Progenitor cell of endocrine pancreas (in vitro differentiated cells): ENCODE results near the gene SRGAP1. TPM values are rescaled to one million over a fixed set of nuclear protein-coding genes. Genes with fewer than 3 reads are reported as not detected.

Experiments
- DNase-seq: peaks from one replicate; pipeline ENCODE4 v3.0.0; 2021; ENCODE audit warnings: low spot score; ENCODE audit not compliant: unreplicated experiment
- H3K27ac Mint-ChIP-seq: 2 replicates; pipeline ENCODE4 v1.8.0; 2021; ENCODE audit warnings: mild to moderate bottlenecking, moderate library complexity, mixed read lengths
- H3K27me3 Mint-ChIP-seq: 2 replicates; pipeline ENCODE4 v1.8.0; 2021; ENCODE audit warnings: mixed read lengths
- H3K36me3 Mint-ChIP-seq: 2 replicates; pipeline ENCODE4 v1.8.0; 2022; ENCODE audit warnings: mixed read lengths; ENCODE audit not compliant: insufficient read depth
- H3K4me1 Mint-ChIP-seq: 2 replicates; pipeline ENCODE4 v1.8.0; 2021; ENCODE audit warnings: low read depth, mixed read lengths
- H3K4me3 Mint-ChIP-seq: 2 replicates; pipeline ENCODE4 v1.8.0; 2021; ENCODE audit warnings: low read depth, mild to moderate bottlenecking, moderate library complexity, mixed read lengths
- H3K9me3 Mint-ChIP-seq: 2 replicates; pipeline ENCODE4 v1.8.0; 2021; ENCODE audit warnings: low read depth, mixed read lengths
- CTCF ChIP-seq: fragments of 200-600 bp; sonication (generic); IDR thresholded peaks from one replicate; pipeline ENCODE4 v1.5.0; 2021; ENCODE audit warnings: antibody characterized with exemption, mild to moderate bottlenecking; ENCODE audit not compliant: unreplicated experiment
- total RNA-seq: library from RNA; stranded (reverse); gene quantifications from 2 replicates; pipeline ENCODE4 v1.2.1, GENCODE V29; 2021

Gene SRGAP1
- total RNA-seq, 1 donor from 2014 or later: 23.1 TPM

GRCh38 chr12:63941879-63942278 lies 97.4 kb downstream of the SRGAP1 start:
- H3K9me3 Mint-ChIP-seq: no peaks in the 10 kb centered on the region
- H3K36me3 Mint-ChIP-seq: peaks cover 1% of the 10 kb centered on the region
- TF ChIP-seq CTCF: no peak
- no peak overlapping the region for H3K27ac Mint-ChIP-seq
- no peaks in the 10 kb centered on the region for H3K27me3 Mint-ChIP-seq
- DNase-seq: no peak
- peaks cover 12% of the 10 kb centered on the region for H3K4me1 Mint-ChIP-seq
- no peak overlapping the region for H3K4me3 Mint-ChIP-seq

GRCh38 chr12:63942464-63943241 lies 98.2 kb downstream of the SRGAP1 start:
- Mint-ChIP-seq H3K27ac (no peak overlapping the region), H3K27me3 (no peaks in the 10 kb centered on the region), H3K4me1 (peaks cover 15% of the 10 kb centered on the region), H3K4me3 (no peak overlapping the region), H3K36me3 (peaks cover 1% of the 10 kb centered on the region), H3K9me3 (no peaks in the 10 kb centered on the region)
- TF ChIP-seq CTCF: no peak
- no peak for DNase-seq

- H3K27ac Mint-ChIP-seq: no peak overlapping the region
- no peak for TF ChIP-seq CTCF
- peaks cover 1% of the 10 kb centered on the region for H3K36me3 Mint-ChIP-seq
- no peak overlapping the region for H3K4me3 Mint-ChIP-seq
- H3K27me3 Mint-ChIP-seq: no peaks in the 10 kb centered on the region
- no peak for DNase-seq
- H3K9me3 Mint-ChIP-seq: no peaks in the 10 kb centered on the region
- peaks cover 15% of the 10 kb centered on the region for H3K4me1 Mint-ChIP-seq
These were observed 99.6 kb downstream of the SRGAP1 start for GRCh38 chr12:63944034-63944579.

GRCh38 chr12:63944586-63945228 lies 100.2 kb downstream of the SRGAP1 start:
- DNase-seq: no peak
- Mint-ChIP-seq H3K36me3 (peaks cover 1% of the 10 kb centered on the region), H3K4me1 (peaks cover 16% of the 10 kb centered on the region), H3K27me3 (no peaks in the 10 kb centered on the region), H3K9me3 (no peaks in the 10 kb centered on the region), H3K27ac (no peak overlapping the region), H3K4me3 (no peak overlapping the region)
- no peak for TF ChIP-seq CTCF

- DNase-seq: no peak
- Mint-ChIP-seq H3K4me1 (peaks cover 17% of the 10 kb centered on the region), H3K27me3 (no peaks in the 10 kb centered on the region), H3K36me3 (no peaks in the 10 kb centered on the region), H3K9me3 (no peaks in the 10 kb centered on the region), H3K27ac (no peak overlapping the region), H3K4me3 (no peak overlapping the region)
- no peak for TF ChIP-seq CTCF
These were observed 101.3 kb downstream of the SRGAP1 start for GRCh38 chr12:63945777-63946176.
